ENCODE data around the gene GNAO1. TPM values are rescaled to one million over a fixed set of nuclear protein-coding genes. Genes with fewer than 3 reads are reported as not detected.

The GNAO1 gene
- total and polyA plus RNA-seq, 7 donors, result 0.35 to 1.9 (median 0.60) TPM

GRCh38 chr16:56226187-56226586 lies 34.9 kb downstream of the GNAO1 start:
- intact Hi-C loops (cut with DNase I), result no loop called here

GRCh38 chr16:56226845-56227525 lies 35.7 kb downstream of the GNAO1 start:
- TF ChIP-seq CTCF (IDR thresholded peaks at IDR 0.05), result no peak
- ATAC-seq (no peak), DNase-seq (no peak)
- WGBS, 3 donors, result 66 to 74% (median 69%) methylated on average over 9 of the region's 9 CpGs
- H3K27me3 ChIP-seq (ENCODE audit: insufficient read depth in 3 of 3, low read length in 2 of 3), result peaks cover 0 to 2% (median 0%) of the 10 kb centered on the region in 3 donors
- no peaks in the 10 kb centered on the region for H3K9me3 ChIP-seq
- H3K4me1 ChIP-seq, result no peaks in the 10 kb centered on the region
- no peaks in the 10 kb centered on the region for H3K36me3 ChIP-seq (ENCODE audit: insufficient read depth in 1 of 2, low read depth in 1 of 2)
- H3K4me3 ChIP-seq, result no peak overlapping the region
- H3K27ac ChIP-seq, result no peak overlapping the region
- intact Hi-C loops (cut with DNase I), result no loop called here

More at GRCh38 chr16:56226187-56226586, 34.9 kb downstream of the GNAO1 start:
- Histone ChIP-seq H3K36me3 (ENCODE audit: insufficient read depth in 1 of 2, low read depth in 1 of 2) (no peaks in the 10 kb centered on the region), H3K4me1 (no peaks in the 10 kb centered on the region), H3K4me3 (no peak overlapping the region), H3K27ac (no peak overlapping the region), H3K9me3 (no peaks in the 10 kb centered on the region), H3K27me3 (ENCODE audit: insufficient read depth in 3 of 3, low read length in 2 of 3) (peaks cover 0 to 2% (median 0%) of the 10 kb centered on the region in 3 donors)
- peak in 3 of 4 donors; percentile 53 to 68 (median 57) for ATAC-seq
- no peak for TF ChIP-seq CTCF (IDR thresholded peaks at IDR 0.05)
- peak; percentile 22 to 69 for DNase-seq
- WGBS, 3 donors, result 40 to 65% (median 45%) methylated on average over 2 of the region's 2 CpGs

- no peak for TF ChIP-seq CTCF (IDR thresholded peaks at IDR 0.05)
- Histone ChIP-seq H3K9me3 (no peaks in the 10 kb centered on the region), H3K27ac (no peak overlapping the region), H3K4me3 (no peak overlapping the region), H3K27me3 (ENCODE audit: insufficient read depth in 3 of 3, low read length in 2 of 3) (peaks cover 0 to 2% (median 0%) of the 10 kb centered on the region in 3 donors), H3K4me1 (no peaks in the 10 kb centered on the region), H3K36me3 (ENCODE audit: insufficient read depth in 1 of 2, low read depth in 1 of 2) (no peaks in the 10 kb centered on the region)
- no peak for DNase-seq
- no peak for ATAC-seq
- 70 to 88% (median 78%) methylated on average over 6 of the region's 6 CpGs for WGBS, 3 donors
- intact Hi-C loops (cut with DNase I), result no loop called here
Measured at GRCh38 chr16:56227936-56228335, 36.6 kb downstream of the GNAO1 start.

- Histone ChIP-seq H3K36me3 (ENCODE audit: insufficient read depth in 1 of 2, low read depth in 1 of 2) (no peaks in the 10 kb centered on the region), H3K27me3 (ENCODE audit: insufficient read depth in 3 of 3, low read length in 2 of 3) (peaks cover 0 to 2% (median 0%) of the 10 kb centered on the region in 3 donors), H3K4me3 (no peak overlapping the region), H3K9me3 (no peaks in the 10 kb centered on the region), H3K27ac (no peak overlapping the region), H3K4me1 (no peaks in the 10 kb centered on the region)
- no peak for DNase-seq
- WGBS, 3 donors, result 73 to 96% (median 78%) methylated on average over 4 of the region's 4 CpGs
- intact Hi-C loops (cut with DNase I), result no loop called here
- ATAC-seq, result no peak
- TF ChIP-seq CTCF (IDR thresholded peaks at IDR 0.05), result no peak
Measured at GRCh38 chr16:56228476-56228875, 37.2 kb downstream of the GNAO1 start.

All from psoas muscle (tissue), 8 donors.